NCI-H446 treated with DMSO at 0.1 percent for 48 hours (cell line): ENCODE data around the gene ATP6V1A.
"Not testable (repeated sequence)": the region's sequence is repeated elsewhere in the genome, so short reads cannot be mapped to it uniquely, and the experiment has no call there.

Experiments
- DNase-seq: peaks from one replicate; lab custom pipeline; 2025; lab: John Stamatoyannopoulos, UW

ATP6V1A gene

GRCh38 chr3:113828600-113828999 lies 81.8 kb downstream of the ATP6V1A start:
- DNase-seq = no peak

GRCh38 chr3:113829576-113830354 lies 82.9 kb downstream of the ATP6V1A start:
- DNase-seq = no peak

- no peak for DNase-seq
These were observed 84.2 kb downstream of the ATP6V1A start for GRCh38 chr3:113831103-113831355.

GRCh38 chr3:113832477-113833164 lies 85.8 kb downstream of the ATP6V1A start:
- DNase-seq = no peak

- DNase-seq = no peak
These were observed 88.1 kb downstream of the ATP6V1A start for GRCh38 chr3:113834983-113835382.

GRCh38 chr3:113838631-113839209 lies 91.9 kb downstream of the ATP6V1A start, which contains the start of gene GRAMD1C:
GRAMD1C (plus strand) TSS chr3:113838788; CDS start chr3:113838910, 122 bp downstream.
- peak; percentile 88 for DNase-seq

GRCh38 chr3:113839551-113839950 lies 92.7 kb downstream of the ATP6V1A start:
- no peak for DNase-seq

- DNase-seq = peak; percentile 14
These were observed 97.9 kb downstream of the ATP6V1A start for GRCh38 chr3:113844622-113845222.

- DNase-seq = no peak
These were observed 100.4 kb downstream of the ATP6V1A start for GRCh38 chr3:113847247-113847646.

GRCh38 chr3:113847664-113848461 lies 101.0 kb downstream of the ATP6V1A start:
- DNase-seq = no peak

GRCh38 chr3:113849071-113849470 lies 102.2 kb downstream of the ATP6V1A start:
- not testable (repeated sequence) for DNase-seq

- not testable (repeated sequence) for DNase-seq
These were observed 103.0 kb downstream of the ATP6V1A start for GRCh38 chr3:113849841-113850240.

- not testable (repeated sequence) for DNase-seq
These were observed 103.6 kb downstream of the ATP6V1A start for GRCh38 chr3:113850391-113850790.

GRCh38 chr3:113852506-113852905 lies 105.7 kb downstream of the ATP6V1A start:
- no peak for DNase-seq
